Hindlimb muscle (tissue), 1 donor: Measurements from ENCODE around the gene PITPNM3. TPM values are rescaled to one million over a fixed set of nuclear protein-coding genes. Genes with fewer than 3 reads are reported as not detected.
A peak's percentile ranks its signal among the peaks of the same experiment; 100 is the strongest.
"Not testable (repeated sequence)": the region's sequence is repeated elsewhere in the genome, so short reads cannot be mapped to it uniquely, and the experiment has no call there.

Experiments
- DNase-seq: peaks from one replicate; pipeline ENCODE4 v3.0.0-alpha.2; 2013
- polyA plus RNA-seq: library from polyadenylated mRNA; unstranded; fragments of 120-200 nt; gene quantifications from one replicate; pipeline ENCODE4 v1.2.1, GENCODE V29; 2013; ENCODE audit not compliant: insufficient read length

Gene PITPNM3
- polyA plus RNA-seq, result 5.9 TPM

GRCh38 chr17:6556121-6557039, at the start of gene PITPNM3:
TSS of gene PITPNM3 (minus strand) at chr17:6556555. CDS start at chr17:6556406, 149 bp downstream.
- DNase-seq, result no peak

- DNase-seq, result no peak
Measured at GRCh38 chr17:6605142-6605541, 48.8 kb upstream of the PITPNM3 start.

- DNase-seq, result peak; percentile 52
Measured at GRCh38 chr17:6603744-6604325, 47.5 kb upstream of the PITPNM3 start.

- DNase-seq, result no peak
Measured at GRCh38 chr17:6602141-6602540, 45.8 kb upstream of the PITPNM3 start.

- no peak for DNase-seq
Measured at GRCh38 chr17:6599364-6599763, 43.0 kb upstream of the PITPNM3 start.

- no peak for DNase-seq
Measured at GRCh38 chr17:6597727-6598126, 41.4 kb upstream of the PITPNM3 start.

GRCh38 chr17:6596941-6597340, 40.6 kb upstream of the PITPNM3 start:
- DNase-seq, result no peak

GRCh38 chr17:6596511-6596910, 40.2 kb upstream of the PITPNM3 start:
- no peak for DNase-seq

- DNase-seq, result no peak
Measured at GRCh38 chr17:6596081-6596480, 39.7 kb upstream of the PITPNM3 start.

GRCh38 chr17:6593371-6593770, 37.0 kb upstream of the PITPNM3 start:
- not testable (repeated sequence) for DNase-seq

GRCh38 chr17:6592173-6592572, 35.8 kb upstream of the PITPNM3 start:
- no peak for DNase-seq

- no peak for DNase-seq
Measured at GRCh38 chr17:6591599-6592158, 35.3 kb upstream of the PITPNM3 start.

GRCh38 chr17:6589266-6589946, 33.1 kb upstream of the PITPNM3 start:
- DNase-seq, result no peak

GRCh38 chr17:6588165-6588564, 31.8 kb upstream of the PITPNM3 start:
- DNase-seq, result no peak

GRCh38 chr17:6587310-6587709, 31.0 kb upstream of the PITPNM3 start:
- no peak for DNase-seq

GRCh38 chr17:6583411-6583810, 27.1 kb upstream of the PITPNM3 start:
- DNase-seq, result no peak

- no peak for DNase-seq
Measured at GRCh38 chr17:6580625-6581024, 24.3 kb upstream of the PITPNM3 start.

GRCh38 chr17:6578491-6578890, 22.1 kb upstream of the PITPNM3 start:
- no peak for DNase-seq

- DNase-seq, result no peak
Measured at GRCh38 chr17:6577686-6578263, 21.4 kb upstream of the PITPNM3 start.

GRCh38 chr17:6576038-6576785, 19.9 kb upstream of the PITPNM3 start:
- no peak for DNase-seq

GRCh38 chr17:6575596-6575988, 19.2 kb upstream of the PITPNM3 start:
- DNase-seq, result no peak
